Fibroblast of lung (primary cell): Measurements from ENCODE around the gene CLCN7. TPM values are rescaled to one million over a fixed set of nuclear protein-coding genes. Genes with fewer than 3 reads are reported as not detected.

ENCODE experiments used
- DNase-seq, 2 donors: peaks; one replicate each; pipeline versions ENCODE4 v3.0.0 to v3.0.0-alpha.2; 2010; ENCODE audit warnings: low read depth in 2 of 2
- H2AFZ ChIP-seq: 2 replicates; pipeline ENCODE4 v1.5.1; 2012; ENCODE audit warnings: low read length, control low read depth, inconsistent platforms
- H3K27ac ChIP-seq: 2 replicates; pipeline ENCODE4 v1.5.1; 2011; ENCODE audit warnings: low read length, control low read depth; ENCODE audit not compliant: insufficient read depth
- H3K27me3 ChIP-seq: 2 replicates; pipeline ENCODE4 v1.5.1; 2011; ENCODE audit warnings: mild to moderate bottlenecking, low read length; ENCODE audit not compliant: control insufficient read depth, insufficient read depth
- H3K36me3 ChIP-seq: 2 replicates; pipeline ENCODE4 v1.5.1; 2011; ENCODE audit warnings: low read length; ENCODE audit not compliant: control insufficient read depth, insufficient read depth
- H3K4me1 ChIP-seq: 2 replicates; pipeline ENCODE4 v1.5.1; 2011; ENCODE audit warnings: low read length; ENCODE audit not compliant: control insufficient read depth, insufficient read depth; ENCODE audit errors: extremely low read depth
- H3K4me2 ChIP-seq: 2 replicates; pipeline ENCODE4 v1.5.1; 2011; ENCODE audit warnings: low read length, control low read depth; ENCODE audit not compliant: insufficient read depth; ENCODE audit errors: extremely low read depth
- H3K4me3 ChIP-seq, 4 experiments: fragments of 200-600 bp in 1 of 4; sonication (generic) in 1 of 4; replicated peaks in 1 of 4; 2 replicates each; pipeline ENCODE4 v1.5.1; 2011 to 2016; ENCODE audit warnings: low read length in 4 of 4, low read depth in 3 of 4, mild to moderate bottlenecking in 3 of 4, control low read depth in 2 of 4, inconsistent platforms in 1 of 4, mixed read lengths in 1 of 4; ENCODE audit not compliant: insufficient read depth in 1 of 4; ENCODE audit errors: control extremely low read depth in 1 of 4
- H3K79me2 ChIP-seq: 2 replicates; pipeline ENCODE4 v1.5.1; 2012; ENCODE audit warnings: mild to moderate bottlenecking, low read length, inconsistent platforms; ENCODE audit not compliant: control insufficient read depth, insufficient read depth
- H3K9ac ChIP-seq: 2 replicates; pipeline ENCODE4 v1.5.1; 2011; ENCODE audit warnings: mild to moderate bottlenecking, low read length, control low read depth; ENCODE audit not compliant: insufficient read depth
- H3K9me3 ChIP-seq: 2 replicates; pipeline ENCODE4 v1.5.1; 2012; ENCODE audit warnings: low read depth, low read length; ENCODE audit not compliant: control insufficient read depth, insufficient read depth
- H4K20me1 ChIP-seq: 2 replicates; pipeline ENCODE4 v1.5.1; 2011; ENCODE audit warnings: low read length; ENCODE audit not compliant: control insufficient read depth, insufficient read depth; ENCODE audit errors: extremely low read depth
- CTCF ChIP-seq, 2 donors: IDR thresholded peaks in 1 of 2; conservative IDR thresholded peaks in 1 of 2; 1 replicate in 1 of 2; 2 replicates in 1 of 2; pipeline ENCODE4 v1.5.1; 2011 to 2012; ENCODE audit warnings: low read length in 2 of 2, control low read depth in 1 of 2, inconsistent platforms in 1 of 2, low read depth in 1 of 2, mild to moderate bottlenecking in 1 of 2
- EZH2 ChIP-seq: IDR thresholded peaks from 2 replicates; pipeline ENCODE4 v1.5.1; 2012; ENCODE audit warnings: low read length, control low read depth, mild to moderate bottlenecking; ENCODE audit errors: missing control alignments
- polyA plus RNA-seq, 2 donors: library from polyadenylated mRNA; depleted of rRNA in 1 of 2; stranded (reverse) in 1 of 2; unstranded in 1 of 2; fragments of >200 nt; gene quantifications; 2 replicates each; pipeline ENCODE4 v1.2.1, GENCODE V29; 2011 to 2012; ENCODE audit warnings: missing spikeins in 1 of 2
- total RNA-seq: library from RNA; depleted of rRNA; stranded (reverse); fragments of >200 nt; gene quantifications from 2 replicates; pipeline ENCODE4 v1.2.1, GENCODE V29; 2014

Gene CLCN7
- total and polyA plus RNA-seq, 2 donors (not counting 1 experiment from before 2014, with no cell fraction given): 25.0 to 83.4 TPM

DNA sequence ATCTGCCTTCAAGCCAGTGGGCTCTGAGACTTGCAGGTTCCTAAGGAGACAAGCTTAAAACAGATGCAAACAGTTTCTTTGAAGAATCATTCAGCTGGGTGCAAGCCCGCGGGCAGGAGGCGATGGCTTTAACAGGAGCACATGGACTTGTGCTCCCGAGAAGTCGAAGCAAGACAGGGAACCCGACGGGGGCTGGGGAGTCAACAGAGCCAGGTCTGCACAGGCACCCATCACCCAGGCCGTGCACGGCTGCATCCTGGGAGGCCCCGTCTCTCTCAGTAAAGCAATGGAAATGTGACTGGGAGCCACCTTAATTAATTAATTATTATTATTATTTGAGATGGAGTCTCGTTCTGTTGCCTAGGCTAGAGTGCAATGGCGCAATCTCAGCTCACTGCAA lies 14.2 kb upstream of the CLCN7 start:
- Histone ChIP-seq H3K9me3 (no peaks in the 10 kb centered on the region), H2AFZ (no peak overlapping the region), H3K79me2 (peaks cover 5% of the 10 kb centered on the region), H4K20me1 (no peaks in the 10 kb centered on the region), H3K4me1 (no peaks in the 10 kb centered on the region), H3K4me2 (no peak overlapping the region), H3K4me3 (no peak overlapping the region), H3K27me3 (no peaks in the 10 kb centered on the region), H3K36me3 (no peaks in the 10 kb centered on the region), H3K9ac (no peak overlapping the region), H3K27ac (no peak overlapping the region)
- no peak for DNase-seq
- no peak for TF ChIP-seq CTCF (conservative IDR thresholded peaks at IDR 0.05 in 1 of 2, IDR thresholded peaks at IDR 0.05 in 1 of 2; ENCODE audit: low read depth in 1 of 2, low read length in 2 of 2)
- no peak for TF ChIP-seq EZH2

DNA sequence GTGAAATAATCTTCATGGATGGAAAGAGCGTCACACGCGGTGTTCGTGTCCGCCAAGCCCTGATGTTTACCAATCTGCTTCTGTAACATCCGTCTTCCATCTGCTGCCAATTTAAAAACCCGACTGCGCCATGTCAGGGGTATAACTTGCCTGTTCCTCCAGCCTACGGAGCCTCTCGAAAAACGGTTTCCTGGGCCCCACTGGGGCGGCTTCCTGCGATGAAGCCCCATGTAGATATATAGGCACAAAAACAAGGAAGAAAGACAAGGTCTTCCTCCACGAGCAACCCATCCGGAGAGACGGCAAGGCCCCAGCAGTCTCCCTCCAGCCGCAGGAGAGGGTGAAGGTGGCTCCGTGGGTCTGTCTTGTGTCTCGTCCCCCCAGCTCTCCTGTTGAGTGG lies 13.8 kb upstream of the CLCN7 start, which contains the start of gene PTX4:
PTX4 (minus strand) TSS at position 326 of the 400 bp plus-strand sequence; CDS start at position 291, 35 bp downstream.
- Histone ChIP-seq H3K79me2 (peaks cover 1% of the 10 kb centered on the region), H2AFZ (no peak within 1 kb of the TSS), H3K9me3 (no peaks in the 10 kb centered on the region), H3K27ac (no peak within 1 kb of the TSS), H3K4me1 (no peaks in the 10 kb centered on the region), H4K20me1 (no peaks in the 10 kb centered on the region), H3K4me2 (no peak within 1 kb of the TSS), H3K9ac (no peak within 1 kb of the TSS), H3K4me3 (no peak within 1 kb of the TSS), H3K27me3 (peaks cover 2% of the 10 kb centered on the region), H3K36me3 (no peaks in the 10 kb centered on the region)
- TF ChIP-seq EZH2 (no peak), CTCF (conservative IDR thresholded peaks at IDR 0.05 in 1 of 2, IDR thresholded peaks at IDR 0.05 in 1 of 2; ENCODE audit: low read depth in 1 of 2, low read length in 2 of 2) (no peak)
- DNase-seq: no peak

- Histone ChIP-seq H3K9me3 (no peaks in the 10 kb centered on the region), H3K4me3 (no peak overlapping the region), H3K27me3 (peaks cover 2% of the 10 kb centered on the region), H2AFZ (no peak overlapping the region), H3K9ac (no peak overlapping the region), H3K79me2 (no peaks in the 10 kb centered on the region), H3K4me2 (no peak overlapping the region), H3K4me1 (no peaks in the 10 kb centered on the region), H3K27ac (no peak overlapping the region), H3K36me3 (no peaks in the 10 kb centered on the region), H4K20me1 (no peaks in the 10 kb centered on the region)
- TF ChIP-seq CTCF (conservative IDR thresholded peaks at IDR 0.05 in 1 of 2, IDR thresholded peaks at IDR 0.05 in 1 of 2; ENCODE audit: low read depth in 1 of 2, low read length in 2 of 2) (no peak), EZH2 (no peak)
- DNase-seq: no peak
These were observed 13.3 kb upstream of the CLCN7 start for GRCh38 chr16:1488054-1488601.
